Pancreas (tissue), 10 donors: ENCODE data around the gene SERINC5. TPM values are rescaled to one million over a fixed set of nuclear protein-coding genes. Genes with fewer than 3 reads are reported as not detected.

Experiments
- ATAC-seq, 4 donors: fragments of 200-7000 bp; cut with Tn5 transposase; one replicate each; pipeline versions ENCODE4 v1.8.0 to v1.9.1; 2020; ENCODE audit warnings: mild to moderate bottlenecking in 4 of 4, moderate library complexity in 4 of 4
- DNase-seq, 6 donors: peaks; one replicate each; pipeline ENCODE4 v3.0.0-alpha.2; 2020
- FAIRE-seq: peaks from 2 replicates; lab custom pipeline; 2012; peaks lifted over from hg19 to GRCh38; lab: Jason Lieb, UNC
- H3K27ac ChIP-seq, 4 donors: fragments of 200-600 bp; sonication (generic); 1 replicate in 3 of 4; 2 replicates in 1 of 4; pipeline versions ENCODE4 v1.5.0 to v1.8.0; 2020
- H3K27me3 ChIP-seq, 4 donors: fragments of 200-600 bp; one replicate each; pipeline ENCODE4 v1.8.0; 2021
- H3K36me3 ChIP-seq, 3 donors: fragments of 200-600 bp; sonication (generic) in 1 of 3; one replicate each; pipeline versions ENCODE4 v1.5.0 to v1.8.0; 2020 to 2021
- H3K4me1 ChIP-seq, 3 donors: fragments of 200-600 bp; one replicate each; pipeline ENCODE4 v1.8.0; 2021
- H3K4me3 ChIP-seq, 4 donors: fragments of 200-600 bp; sonication (generic) in 2 of 4; one replicate each; pipeline versions ENCODE4 v1.5.0 to v1.8.0; 2020 to 2021
- H3K9me3 ChIP-seq, 4 donors: fragments of 200-600 bp; one replicate each; pipeline ENCODE4 v1.8.0; 2021
- WGBS, 2 donors: extraction: QIAGEN DNeasy Blood & Tissue Kit; methylation state at CpG; one replicate each; pipeline ENCODE4 v1.1.7; 2013; 5-methylcytosine and 5-hydroxymethylcytosine counted together
- intact Hi-C, 3 donors: fragments of 100-400 bp; cut with DNase I; formaldehyde crosslinking; loops; one replicate each; pipeline versions ENCODE4 v1.11.1 to v1.14.2; 2022
- polyA plus RNA-seq, 2 donors: library from polyadenylated mRNA; stranded (reverse); fragments of 200-250 nt; gene quantifications; one replicate each; pipeline ENCODE4 v1.2.3, GENCODE V29; 2013
- total RNA-seq, 6 donors: library from RNA; stranded (reverse); fragmentation: NEBNext Ultra II Directional in 4 of 6; extraction: Animal tissue kit (Norgen Biotek cat#: 25700) in 4 of 6; gene quantifications; one replicate each; pipeline versions ENCODE4 v1.2.1 to v1.2.4, GENCODE V29; 2021 to 2023
- TF ChIP-seq, protein P1 (sequence below), 4 donors: fragments of 200-600 bp; sonication (generic) in 3 of 4; IDR thresholded peaks; one replicate each; pipeline versions ENCODE4 v1.5.0 to v1.8.0; 2021; ENCODE audit warnings: antibody characterized with exemption in 4 of 4
- donor health status: healthy with polysubstance abuse.
- donor health status: DM: no; HTN: no; CAD: no; lungs with moderate emphysema.
- donor health status: DM: no; HTN: no; CAD: no.
- donor health status: control.
- donor health status: control.
- donor health status: Bipolar disorder and iron deficiency.
- donor health status: DM: yes; HTN: yes; CAD: no.
- donor health status: DM: no; HTN: no; CAD: no.
- donor health status: DM: no; HTN: no; CAD: no.
- donor health status: DM: yes; HTN: yes; CAD: no.

SERINC5 gene
- total and polyA plus RNA-seq, 8 donors = 3.7 to 43.2 (median 14.8) TPM

- DNase-seq (no peak), FAIRE-seq (no peak), ATAC-seq (no peak)
- Histone ChIP-seq H3K36me3 (peaks cover 0 to 17% (median 7%) of the 10 kb centered on the region in 3 donors), H3K27me3 (no peaks in the 10 kb centered on the region), H3K4me3 (no peak overlapping the region), H3K9me3 (no peaks in the 10 kb centered on the region), H3K4me1 (no peaks in the 10 kb centered on the region), H3K27ac (no peak overlapping the region)
- WGBS, 2 donors = 94% methylated on average over 9 of the region's 9 CpGs
- TF ChIP-seq, protein P1, sequence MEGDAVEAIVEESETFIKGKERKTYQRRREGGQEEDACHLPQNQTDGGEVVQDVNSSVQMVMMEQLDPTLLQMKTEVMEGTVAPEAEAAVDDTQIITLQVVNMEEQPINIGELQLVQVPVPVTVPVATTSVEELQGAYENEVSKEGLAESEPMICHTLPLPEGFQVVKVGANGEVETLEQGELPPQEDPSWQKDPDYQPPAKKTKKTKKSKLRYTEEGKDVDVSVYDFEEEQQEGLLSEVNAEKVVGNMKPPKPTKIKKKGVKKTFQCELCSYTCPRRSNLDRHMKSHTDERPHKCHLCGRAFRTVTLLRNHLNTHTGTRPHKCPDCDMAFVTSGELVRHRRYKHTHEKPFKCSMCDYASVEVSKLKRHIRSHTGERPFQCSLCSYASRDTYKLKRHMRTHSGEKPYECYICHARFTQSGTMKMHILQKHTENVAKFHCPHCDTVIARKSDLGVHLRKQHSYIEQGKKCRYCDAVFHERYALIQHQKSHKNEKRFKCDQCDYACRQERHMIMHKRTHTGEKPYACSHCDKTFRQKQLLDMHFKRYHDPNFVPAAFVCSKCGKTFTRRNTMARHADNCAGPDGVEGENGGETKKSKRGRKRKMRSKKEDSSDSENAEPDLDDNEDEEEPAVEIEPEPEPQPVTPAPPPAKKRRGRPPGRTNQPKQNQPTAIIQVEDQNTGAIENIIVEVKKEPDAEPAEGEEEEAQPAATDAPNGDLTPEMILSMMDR (IDR thresholded peaks at IDR 0.05) = no peak
- intact Hi-C loops = no loop called here
Measured at GRCh38 chr5:80147119-80147815, 108.6 kb downstream of the SERINC5 start.

DNA sequence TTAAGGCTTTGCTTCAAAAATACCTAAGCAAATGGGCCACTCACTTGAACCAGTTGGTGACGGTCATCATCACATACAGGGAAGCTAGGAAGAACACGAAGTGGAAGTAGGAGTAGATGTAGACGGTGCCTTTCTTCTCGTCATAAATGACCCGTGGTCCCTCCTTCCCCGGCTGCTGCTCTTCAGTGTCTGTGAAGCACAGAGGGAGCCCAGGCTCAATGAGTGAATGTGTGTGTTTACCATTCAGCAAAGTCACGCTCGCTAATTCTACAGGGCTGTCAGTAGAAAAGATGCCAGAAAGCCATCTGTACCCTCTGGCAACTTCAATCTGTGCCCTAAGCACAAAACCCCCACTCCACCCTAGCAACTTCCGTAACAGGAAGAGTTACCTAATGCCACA, 109.8 kb downstream of the SERINC5 start:
- H3K27me3 ChIP-seq = no peaks in the 10 kb centered on the region
- TF ChIP-seq, protein P1 (IDR thresholded peaks at IDR 0.05) = no peak
- FAIRE-seq (no peak), ATAC-seq (peak in 1 of 4 donors; percentile 28), DNase-seq (no peak)
- no peaks in the 10 kb centered on the region for H3K9me3 ChIP-seq
- intact Hi-C loops = no loop called here
- WGBS, 2 donors = 94 to 98% methylated on average over 9 of the region's 9 CpGs
- no peaks in the 10 kb centered on the region for H3K4me1 ChIP-seq
- H3K4me3 ChIP-seq = no peak overlapping the region
- no peak overlapping the region for H3K27ac ChIP-seq
- peaks cover 0 to 17% (median 7%) of the 10 kb centered on the region in 3 donors for H3K36me3 ChIP-seq

DNA sequence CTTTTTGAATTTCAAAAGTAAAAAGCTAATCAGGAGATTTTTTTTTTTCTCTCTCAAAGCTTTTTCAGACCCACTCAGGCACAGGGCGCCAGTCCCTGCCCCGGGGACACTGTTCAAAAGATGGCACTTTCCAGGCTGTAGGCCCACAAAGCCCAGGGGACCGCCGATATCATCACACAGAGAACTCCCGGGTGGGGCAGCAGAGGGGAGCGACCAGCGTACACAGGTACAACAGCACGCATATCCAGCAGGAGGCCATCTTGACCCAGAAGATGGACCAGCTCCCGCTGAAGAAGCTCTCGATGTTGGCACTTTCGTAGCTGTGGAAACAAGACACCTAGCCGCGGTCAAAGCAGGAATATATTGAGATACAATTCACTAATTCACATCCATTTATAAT, 112.4 kb downstream of the SERINC5 start:
- Histone ChIP-seq H3K36me3 (no peaks in the 10 kb centered on the region), H3K27ac (no peak overlapping the region), H3K4me1 (no peaks in the 10 kb centered on the region), H3K4me3 (no peak overlapping the region), H3K9me3 (no peaks in the 10 kb centered on the region), H3K27me3 (no peaks in the 10 kb centered on the region)
- 93 to 95% methylated on average over 13 of the region's 13 CpGs for WGBS, 2 donors
- intact Hi-C loops = no loop called here
- FAIRE-seq = no peak
- no peak for ATAC-seq
- DNase-seq = no peak
- TF ChIP-seq, protein P1 (IDR thresholded peaks at IDR 0.05) = no peak

DNA sequence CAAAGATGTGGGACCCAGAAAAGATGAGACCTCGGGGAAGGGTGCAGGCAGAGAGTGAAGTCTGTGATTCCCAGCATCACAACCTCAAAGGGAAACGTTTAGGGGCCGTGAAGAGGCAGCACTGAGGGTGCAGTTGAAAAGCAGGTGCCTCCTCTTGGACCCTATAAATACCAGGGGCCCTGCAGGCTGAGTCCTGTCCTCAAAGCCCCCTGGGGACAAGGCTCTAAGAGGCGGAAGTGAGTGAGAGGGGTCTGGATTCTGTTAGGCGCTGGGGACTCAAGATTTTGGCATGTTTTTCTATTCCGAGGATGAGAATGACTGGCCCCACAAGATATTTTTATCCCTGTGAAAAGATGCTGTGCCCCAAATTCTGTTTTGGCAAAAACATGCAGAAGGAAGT, 112.9 kb downstream of the SERINC5 start:
- TF ChIP-seq, protein P1 (IDR thresholded peaks at IDR 0.05) = no peak
- 84 to 92% methylated on average over 6 of the region's 6 CpGs for whole genome bisulfite sequencing, 2 donors
- FAIRE-seq (no peak), DNase-seq (no peak), ATAC-seq (no peak)
- no peaks in the 10 kb centered on the region for H3K36me3 ChIP-seq
- no peak overlapping the region for H3K4me3 ChIP-seq
- H3K4me1 ChIP-seq = no peaks in the 10 kb centered on the region
- H3K27me3 ChIP-seq = no peaks in the 10 kb centered on the region
- intact Hi-C loops = no loop called here
- H3K9me3 ChIP-seq = no peaks in the 10 kb centered on the region
- H3K27ac ChIP-seq = no peak overlapping the region

DNA sequence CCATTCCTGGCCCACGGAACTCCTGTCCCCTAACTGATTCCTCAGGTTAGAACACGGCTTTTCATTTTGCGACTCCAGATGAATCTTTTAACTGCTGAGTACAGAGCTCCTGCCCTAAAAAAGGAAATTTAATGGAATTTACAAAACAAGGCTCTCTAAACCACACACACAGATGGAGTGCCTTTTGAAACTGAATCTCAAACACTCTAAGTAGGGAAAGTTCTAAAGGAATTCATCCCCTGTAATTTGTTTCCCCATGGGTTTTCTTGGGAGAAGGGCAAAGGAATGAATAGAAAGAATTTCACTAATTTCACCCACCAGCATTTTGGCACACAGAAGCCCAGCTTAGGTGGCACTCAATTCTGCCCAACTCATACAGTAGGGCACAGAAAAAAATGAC, 114.2 kb downstream of the SERINC5 start:
- TF ChIP-seq, protein P1 (IDR thresholded peaks at IDR 0.05) = no peak
- no peak for FAIRE-seq

More for the DNA sequence above, 114.2 kb downstream of the SERINC5 start:
- intact Hi-C loops = no loop called here
- 51 to 60% methylated on average over 3 of the region's 3 CpGs for WGBS, 2 donors
- DNase-seq (no peak), ATAC-seq (no peak)
- no peaks in the 10 kb centered on the region for H3K27me3 ChIP-seq
- no peaks in the 10 kb centered on the region for H3K4me1 ChIP-seq
- H3K36me3 ChIP-seq = no peaks in the 10 kb centered on the region
- peak overlapping the region in 3 of 4 donors; percentile 34 to 79 (median 66) for H3K27ac ChIP-seq
- no peaks in the 10 kb centered on the region for H3K9me3 ChIP-seq
- no peak overlapping the region for H3K4me3 ChIP-seq
